Kidney epithelial cell (primary cell): ENCODE results near the gene ENTPD1. TPM values are rescaled to one million over a fixed set of nuclear protein-coding genes. Genes with fewer than 3 reads are reported as not detected.

Source experiments
- DNase-seq: peaks from one replicate; pipeline ENCODE4 v3.0.0-alpha.2; 2010; ENCODE audit warnings: low read depth
- H3K27me3 ChIP-seq: 2 replicates; pipeline ENCODE4 v1.6.0; 2011; ENCODE audit warnings: low read length; ENCODE audit not compliant: control insufficient read depth, insufficient read depth
- H3K36me3 ChIP-seq: 2 replicates; pipeline ENCODE4 v1.5.1; 2011; ENCODE audit warnings: low read length; ENCODE audit not compliant: control insufficient read depth, insufficient read depth
- H3K4me3 ChIP-seq: 2 replicates; pipeline ENCODE4 v1.5.1; 2011; ENCODE audit warnings: low read depth, mild to moderate bottlenecking, control low read depth, low read length
- CTCF ChIP-seq: IDR thresholded peaks from 2 replicates; pipeline ENCODE4 v1.5.1; 2011; ENCODE audit warnings: mild to moderate bottlenecking, moderate library complexity, low read length, control low read depth, inconsistent platforms; ENCODE audit not compliant: insufficient read depth, poor library complexity, severe bottlenecking
- total RNA-seq: library from RNA; depleted of rRNA; stranded (reverse); fragments of >200 nt; gene quantifications from 2 replicates; pipeline ENCODE4 v1.2.3, GENCODE V29; 2015

Gene ENTPD1
- total RNA-seq, 1 donor from 2014 or later = 0.17 TPM

- no peak for TF ChIP-seq CTCF
- H3K36me3 ChIP-seq = no peaks in the 10 kb centered on the region
These were observed 75.6 kb downstream of the ENTPD1 start for GRCh38 chr10:95831515-95831914.

GRCh38 chr10:95832216-95833041 lies 76.5 kb downstream of the ENTPD1 start:
- Histone ChIP-seq H3K27me3 (no peaks in the 10 kb centered on the region), H3K36me3 (no peaks in the 10 kb centered on the region), H3K4me3 (no peak overlapping the region)
- no peak for DNase-seq
- no peak for TF ChIP-seq CTCF

More at GRCh38 chr10:95831515-95831914, 75.6 kb downstream of the ENTPD1 start:
- no peak for DNase-seq
- no peaks in the 10 kb centered on the region for H3K27me3 ChIP-seq
- no peak overlapping the region for H3K4me3 ChIP-seq

- no peak overlapping the region for H3K4me3 ChIP-seq
- DNase-seq = no peak
- H3K27me3 ChIP-seq = no peaks in the 10 kb centered on the region
- no peak for TF ChIP-seq CTCF
- no peaks in the 10 kb centered on the region for H3K36me3 ChIP-seq
These were observed 77.2 kb downstream of the ENTPD1 start for GRCh38 chr10:95833042-95833610.

GRCh38 chr10:95834406-95834805 lies 78.4 kb downstream of the ENTPD1 start:
- no peak overlapping the region for H3K4me3 ChIP-seq
- no peak for TF ChIP-seq CTCF

DNA sequence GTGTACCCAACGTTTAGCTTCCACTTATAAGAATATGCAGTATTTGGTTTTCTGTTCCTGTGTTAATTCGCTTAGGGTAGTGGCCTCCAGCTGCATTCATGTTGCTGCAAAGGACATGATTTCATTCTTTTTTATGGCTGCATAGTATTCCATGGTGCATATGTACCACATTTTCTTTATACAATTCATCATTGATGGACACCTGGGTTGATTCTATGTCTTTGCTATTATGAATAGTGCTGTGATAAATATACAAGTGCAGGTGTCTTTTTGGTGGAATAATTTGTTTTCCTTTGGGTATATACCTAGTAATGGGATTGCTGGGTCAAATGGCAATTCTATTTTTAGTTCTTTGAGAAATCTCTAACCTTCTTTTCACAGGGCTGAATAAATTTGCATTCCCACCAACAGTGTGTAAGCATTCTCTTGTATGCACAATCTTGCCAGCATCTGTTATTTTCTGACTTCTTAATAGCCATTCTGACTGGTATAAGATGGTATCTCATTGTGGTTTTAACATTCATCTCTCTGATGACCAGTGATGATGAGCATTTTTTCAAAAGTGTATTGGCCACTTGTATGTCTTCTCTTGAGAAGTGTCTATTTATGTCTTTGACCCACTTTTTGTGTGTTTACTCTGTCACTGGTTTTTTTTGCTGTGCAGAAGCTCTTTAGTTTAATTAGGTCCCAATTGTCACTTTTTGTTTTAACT lies 79.3 kb downstream of the ENTPD1 start:
- no peak overlapping the region for H3K4me3 ChIP-seq
- no peaks in the 10 kb centered on the region for H3K36me3 ChIP-seq
- no peak for TF ChIP-seq CTCF
- DNase-seq = no peak
- H3K27me3 ChIP-seq = no peaks in the 10 kb centered on the region

More at GRCh38 chr10:95834406-95834805, 78.4 kb downstream of the ENTPD1 start:
- DNase-seq = no peak
- no peaks in the 10 kb centered on the region for H3K36me3 ChIP-seq
- H3K27me3 ChIP-seq = no peaks in the 10 kb centered on the region
